LNCaP clone FGC (cell line): ENCODE results near the gene SORCS2.

Source experiments
- DNase-seq: peaks from one replicate; pipeline ENCODE4 v3.0.0-alpha.2; 2011; ENCODE audit warnings: low read depth
- H3K4me3 ChIP-seq: 2 replicates; pipeline ENCODE4 v1.5.1; 2011; ENCODE audit warnings: mild to moderate bottlenecking, low read depth, low read length, control low read depth
- CTCF ChIP-seq: IDR thresholded peaks from 2 replicates; pipeline ENCODE4 v1.5.1; 2012; ENCODE audit warnings: mild to moderate bottlenecking; ENCODE audit not compliant: control insufficient read depth, insufficient read depth; ENCODE audit errors: extremely low read depth

SORCS2 gene

DNA sequence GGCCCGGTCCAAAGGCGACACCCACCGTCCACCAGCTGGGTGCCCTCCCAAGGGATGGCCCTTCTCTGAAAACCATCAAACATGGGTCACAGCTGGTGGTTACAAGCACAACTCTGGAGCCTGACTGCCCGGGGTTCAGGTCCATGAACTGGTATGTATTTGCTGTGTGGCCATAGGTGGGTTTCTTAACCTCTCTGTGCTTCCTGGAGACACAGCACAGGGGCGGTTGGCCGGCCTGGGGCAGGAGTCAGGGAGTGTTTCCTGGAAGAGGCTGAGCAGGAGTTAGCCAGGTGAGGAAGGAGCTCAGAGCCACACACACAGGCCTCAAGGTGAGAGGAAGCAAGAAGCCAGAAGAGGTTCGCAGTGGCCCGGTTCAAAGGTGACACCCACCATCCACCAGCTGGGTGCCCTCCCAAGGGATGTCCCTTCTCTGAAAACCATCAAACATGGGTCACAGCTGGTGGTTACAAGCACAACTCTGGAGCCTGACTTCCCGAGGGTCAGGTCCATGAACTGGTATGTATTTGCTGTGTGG, 486.0 kb downstream of the SORCS2 start:
- no peak for TF ChIP-seq CTCF
- no peak overlapping the region for H3K4me3 ChIP-seq
- DNase-seq, result no peak

- no peak for DNase-seq
- H3K4me3 ChIP-seq, result no peak overlapping the region
These were observed 487.2 kb downstream of the SORCS2 start for GRCh38 chr4:7679406-7680040.

DNA sequence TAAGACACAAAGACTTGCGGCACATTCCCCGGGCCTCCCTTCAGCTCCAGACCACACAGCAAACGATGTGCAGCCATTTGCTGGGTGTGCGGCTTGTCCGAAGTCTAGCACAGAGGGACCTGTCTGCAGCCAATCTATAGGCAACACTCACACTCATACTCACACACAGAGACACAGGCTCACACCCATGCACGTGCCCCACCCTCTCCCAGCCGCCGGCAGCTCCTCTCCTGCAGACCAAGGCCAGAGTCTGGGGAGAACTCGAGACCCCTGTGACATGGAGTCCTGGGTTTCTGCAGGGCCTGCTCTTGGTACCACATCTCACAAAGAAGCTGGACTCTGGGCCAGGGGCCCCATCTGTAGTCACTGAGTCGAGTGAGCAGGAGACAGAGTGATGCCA, 487.8 kb downstream of the SORCS2 start:
- no peak overlapping the region for H3K4me3 ChIP-seq
- no peak for TF ChIP-seq CTCF
- no peak for DNase-seq

More at GRCh38 chr4:7679406-7680040, 487.2 kb downstream of the SORCS2 start:
- TF ChIP-seq CTCF, result no peak

DNA sequence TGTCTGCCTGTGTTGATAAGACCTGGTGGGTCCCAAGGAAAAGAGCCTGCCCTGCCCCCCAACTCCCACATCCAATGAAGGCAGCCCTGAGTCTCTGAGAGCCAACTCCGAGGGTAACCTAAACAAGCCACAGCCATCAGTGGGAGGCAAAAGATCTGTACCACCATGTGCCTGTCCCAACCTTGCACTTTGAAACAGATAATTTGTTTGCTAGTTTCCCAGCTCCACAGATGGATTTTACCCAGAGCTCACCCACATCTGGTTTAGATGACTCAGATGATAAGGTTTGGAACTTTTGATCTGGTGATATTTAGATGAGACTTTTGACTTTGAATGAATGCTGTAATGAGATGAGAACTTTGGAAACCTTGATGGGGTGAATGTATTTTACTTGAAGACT, 488.4 kb downstream of the SORCS2 start:
- no peak for TF ChIP-seq CTCF
- no peak overlapping the region for H3K4me3 ChIP-seq
- DNase-seq, result no peak

- DNase-seq, result no peak
- no peak overlapping the region for H3K4me3 ChIP-seq
- no peak for TF ChIP-seq CTCF
These were observed 490.9 kb downstream of the SORCS2 start for GRCh38 chr4:7683126-7683703.

- no peak for DNase-seq
- TF ChIP-seq CTCF, result no peak
- H3K4me3 ChIP-seq, result no peak overlapping the region
These were observed 492.0 kb downstream of the SORCS2 start for GRCh38 chr4:7684294-7684693.
